ENCODE data around the gene SEC14L1. TPM values are rescaled to one million over a fixed set of nuclear protein-coding genes. Genes with fewer than 3 reads are reported as not detected.

The SEC14L1 gene
- total RNA-seq, 1 experiment from 2014 or later = 279 TPM

DNA sequence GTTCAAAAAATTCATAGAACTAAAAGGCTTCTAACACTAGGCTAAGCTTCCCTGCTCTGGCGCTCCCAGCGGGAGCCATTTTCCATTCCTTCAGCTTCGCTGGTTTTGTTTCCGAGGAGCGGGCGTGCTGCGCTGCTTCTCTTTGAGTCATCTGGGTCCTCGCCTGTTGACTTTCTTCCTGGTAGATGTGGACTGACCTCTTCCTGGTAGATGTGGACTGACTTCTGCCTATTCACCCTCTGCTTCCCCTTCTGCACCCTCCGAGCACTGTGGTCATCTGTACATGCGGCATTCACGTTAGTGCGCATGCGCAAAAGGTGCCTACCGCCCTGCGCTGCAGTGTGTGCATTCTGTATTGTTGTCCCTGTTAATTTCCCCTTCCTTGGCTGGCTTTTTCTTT is 40.8 kb upstream of the SEC14L1 start:
- no TSS peak for BruUV-seq (replicated peaks)
- peaks cover 10% of the 10 kb centered on the region; the same call in 1 of the 2 replicates for H3K4me1 ChIP-seq (ENCODE audit: control insufficient read depth, insufficient read depth, low read length)
- TF ChIP-seq, protein P1, sequence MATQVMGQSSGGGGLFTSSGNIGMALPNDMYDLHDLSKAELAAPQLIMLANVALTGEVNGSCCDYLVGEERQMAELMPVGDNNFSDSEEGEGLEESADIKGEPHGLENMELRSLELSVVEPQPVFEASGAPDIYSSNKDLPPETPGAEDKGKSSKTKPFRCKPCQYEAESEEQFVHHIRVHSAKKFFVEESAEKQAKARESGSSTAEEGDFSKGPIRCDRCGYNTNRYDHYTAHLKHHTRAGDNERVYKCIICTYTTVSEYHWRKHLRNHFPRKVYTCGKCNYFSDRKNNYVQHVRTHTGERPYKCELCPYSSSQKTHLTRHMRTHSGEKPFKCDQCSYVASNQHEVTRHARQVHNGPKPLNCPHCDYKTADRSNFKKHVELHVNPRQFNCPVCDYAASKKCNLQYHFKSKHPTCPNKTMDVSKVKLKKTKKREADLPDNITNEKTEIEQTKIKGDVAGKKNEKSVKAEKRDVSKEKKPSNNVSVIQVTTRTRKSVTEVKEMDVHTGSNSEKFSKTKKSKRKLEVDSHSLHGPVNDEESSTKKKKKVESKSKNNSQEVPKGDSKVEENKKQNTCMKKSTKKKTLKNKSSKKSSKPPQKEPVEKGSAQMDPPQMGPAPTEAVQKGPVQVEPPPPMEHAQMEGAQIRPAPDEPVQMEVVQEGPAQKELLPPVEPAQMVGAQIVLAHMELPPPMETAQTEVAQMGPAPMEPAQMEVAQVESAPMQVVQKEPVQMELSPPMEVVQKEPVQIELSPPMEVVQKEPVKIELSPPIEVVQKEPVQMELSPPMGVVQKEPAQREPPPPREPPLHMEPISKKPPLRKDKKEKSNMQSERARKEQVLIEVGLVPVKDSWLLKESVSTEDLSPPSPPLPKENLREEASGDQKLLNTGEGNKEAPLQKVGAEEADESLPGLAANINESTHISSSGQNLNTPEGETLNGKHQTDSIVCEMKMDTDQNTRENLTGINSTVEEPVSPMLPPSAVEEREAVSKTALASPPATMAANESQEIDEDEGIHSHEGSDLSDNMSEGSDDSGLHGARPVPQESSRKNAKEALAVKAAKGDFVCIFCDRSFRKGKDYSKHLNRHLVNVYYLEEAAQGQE (IDR thresholded peaks at IDR 0.05; ENCODE audit: insufficient read depth in 1 of 2, low read depth in 2 of 2, low read length in 1 of 2) = no peak
- no peak for TF ChIP-seq SIN3A (IDR thresholded peaks at IDR 0.05; ENCODE audit: borderline replicate concordance, insufficient read depth, low read depth, low read length)
- TF ChIP-seq TCF7L2 (IDR thresholded peaks at IDR 0.05; ENCODE audit: low read depth, low read length) = no peak
- TF ChIP-seq, protein P2, sequence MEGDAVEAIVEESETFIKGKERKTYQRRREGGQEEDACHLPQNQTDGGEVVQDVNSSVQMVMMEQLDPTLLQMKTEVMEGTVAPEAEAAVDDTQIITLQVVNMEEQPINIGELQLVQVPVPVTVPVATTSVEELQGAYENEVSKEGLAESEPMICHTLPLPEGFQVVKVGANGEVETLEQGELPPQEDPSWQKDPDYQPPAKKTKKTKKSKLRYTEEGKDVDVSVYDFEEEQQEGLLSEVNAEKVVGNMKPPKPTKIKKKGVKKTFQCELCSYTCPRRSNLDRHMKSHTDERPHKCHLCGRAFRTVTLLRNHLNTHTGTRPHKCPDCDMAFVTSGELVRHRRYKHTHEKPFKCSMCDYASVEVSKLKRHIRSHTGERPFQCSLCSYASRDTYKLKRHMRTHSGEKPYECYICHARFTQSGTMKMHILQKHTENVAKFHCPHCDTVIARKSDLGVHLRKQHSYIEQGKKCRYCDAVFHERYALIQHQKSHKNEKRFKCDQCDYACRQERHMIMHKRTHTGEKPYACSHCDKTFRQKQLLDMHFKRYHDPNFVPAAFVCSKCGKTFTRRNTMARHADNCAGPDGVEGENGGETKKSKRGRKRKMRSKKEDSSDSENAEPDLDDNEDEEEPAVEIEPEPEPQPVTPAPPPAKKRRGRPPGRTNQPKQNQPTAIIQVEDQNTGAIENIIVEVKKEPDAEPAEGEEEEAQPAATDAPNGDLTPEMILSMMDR (IDR thresholded peaks at IDR 0.05) = no peak
- no peak for TF ChIP-seq POLR2AphosphoS5 (IDR thresholded peaks at IDR 0.05; ENCODE audit: low read depth, low read length)
- ChIA-PET CTCF (no interaction called here), POLR2A (interaction anchor here (0.7 kb wide), 1 partner anchor 128 kb away, joined by 3 read pairs; no protein-coding TSS in a partner anchor)
- H3K27ac ChIP-seq (ENCODE audit: low read length) = peak overlapping the region; percentile 39; the same call in 1 of the 2 replicates
- in situ Hi-C loops (cut with HindIII; ENCODE audit: low pct_unique_long_range_greater_than_20kb, low sequenced_read_pairs) (no loop called here), intact Hi-C loops (cut with micrococcal nuclease; ENCODE audit: unreplicated experiment) (loop anchor here (5.0 kb wide), 1 partner anchor 32 kb away; no protein-coding TSS in a partner anchor)
- DNase-seq (ENCODE audit: low read depth, low spot score) (no peak), ATAC-seq (no peak; the same call in 1 of the 2 replicates)
- H3K36me3 ChIP-seq (ENCODE audit: control insufficient read depth, insufficient read depth, low read length) = peaks cover 5% of the 10 kb centered on the region; the same call in 1 of the 2 replicates
- H3K9me3 ChIP-seq (ENCODE audit: control insufficient read depth, insufficient read depth, low read depth, low read length) = no peaks in the 10 kb centered on the region
- no peak overlapping the region for H3K4me3 ChIP-seq (ENCODE audit: low read depth in 2 of 2, low read length in 2 of 2)
- no peaks in the 10 kb centered on the region for H3K27me3 ChIP-seq (ENCODE audit: control insufficient read depth, insufficient read depth, low read length)

GRCh38 chr17:77101521-77102410 is 39.0 kb upstream of the SEC14L1 start:
- CTCF ChIA-PET = no interaction called here
- peaks cover 3% of the 10 kb centered on the region; the same call in 1 of the 2 replicates for H3K36me3 ChIP-seq (ENCODE audit: control insufficient read depth, insufficient read depth, low read length)
- ATAC-seq = no peak

More at GRCh38 chr17:77101521-77102410, 39.0 kb upstream of the SEC14L1 start:
- Histone ChIP-seq H3K27ac (ENCODE audit: low read length) (peak overlapping the region; percentile 52), H3K27me3 (ENCODE audit: control insufficient read depth, insufficient read depth, low read length) (no peaks in the 10 kb centered on the region), H3K9me3 (ENCODE audit: control insufficient read depth, insufficient read depth, low read depth, low read length) (no peaks in the 10 kb centered on the region), H3K4me3 (ENCODE audit: low read depth in 2 of 2, low read length in 2 of 2) (no peak overlapping the region), H3K4me1 (ENCODE audit: control insufficient read depth, insufficient read depth, low read length) (peaks cover 8% of the 10 kb centered on the region; the same call in 1 of the 2 replicates)
- intact Hi-C loops (cut with micrococcal nuclease; ENCODE audit: unreplicated experiment) (no loop called here), in situ Hi-C loops (cut with HindIII; ENCODE audit: low pct_unique_long_range_greater_than_20kb, low sequenced_read_pairs) (no loop called here)
- BruUV-seq (replicated peaks) = TSS peak; percentile 18
- POLR2A ChIA-PET = no interaction called here
- no peak for DNase-seq (ENCODE audit: low read depth, low spot score)
- TF ChIP-seq SIN3A (IDR thresholded peaks at IDR 0.05; ENCODE audit: borderline replicate concordance, insufficient read depth, low read depth, low read length) (no peak), TCF7L2 (IDR thresholded peaks at IDR 0.05; ENCODE audit: low read depth, low read length) (no peak), POLR2AphosphoS5 (IDR thresholded peaks at IDR 0.05; ENCODE audit: low read depth, low read length) (no peak)
- TF ChIP-seq, protein P2 (IDR thresholded peaks at IDR 0.05) = no peak
- TF ChIP-seq, protein P1 (IDR thresholded peaks at IDR 0.05; ENCODE audit: insufficient read depth in 1 of 2, low read depth in 2 of 2, low read length in 1 of 2) = no peak
